ENCODE measurements around the gene SMYD3. TPM values are rescaled to one million over a fixed set of nuclear protein-coding genes. Genes with fewer than 3 reads are reported as not detected.

The SMYD3 gene
- total and polyA plus RNA-seq, 2 donors (not counting 3 experiments of a cell fraction or from before 2014, with no cell fraction given) = 16.0 to 32.1 TPM

GRCh38 chr1:245831518-245831917 is 675.6 kb downstream of the SMYD3 start:
- Histone ChIP-seq H3K79me2 (ENCODE audit: control insufficient read depth, insufficient read depth, low read length) (no peaks in the 10 kb centered on the region), H4K20me1 (replicated peaks; ENCODE audit: control insufficient read depth, extremely low read depth, insufficient read depth, low read length) (no peaks in the 10 kb centered on the region), H3K9me1 (replicated peaks; ENCODE audit: control insufficient read depth, extremely low read depth, insufficient read depth, low read length) (no peaks in the 10 kb centered on the region), H3K4me1 (ENCODE audit: control insufficient read depth, extremely low read depth, insufficient read depth, low read length) (no peaks in the 10 kb centered on the region), H2AFZ (ENCODE audit: low read depth, low read length) (no peak overlapping the region), H3K4me2 (ENCODE audit: insufficient read depth, low read length) (no peak overlapping the region), H3K27ac (ENCODE audit: insufficient read depth, low read depth, low read length) (no peak overlapping the region), H3K36me3 (ENCODE audit: control insufficient read depth in 2 of 2, extremely low read depth in 1 of 2, insufficient read depth in 2 of 2, low read length in 2 of 2) (no peaks in the 10 kb centered on the region), H3K9me3 (replicated peaks; ENCODE audit: control insufficient read depth, insufficient read depth, low read length) (no peaks in the 10 kb centered on the region), H3K27me3 (ENCODE audit: control insufficient read depth in 2 of 2, insufficient read depth in 2 of 2, low read length in 2 of 2) (no peaks in the 10 kb centered on the region), H3K9ac (replicated peaks; ENCODE audit: extremely low read depth, insufficient read depth, low read length) (no peak overlapping the region), H3K4me3 (replicated peaks in 1 of 3; ENCODE audit: insufficient read depth in 1 of 3, low read depth in 1 of 3, low read length in 3 of 3) (no peak overlapping the region)
- dilution Hi-C loops (cut with MboI; ENCODE audit: extremely low pct_ligation_motif_present, low sequenced_read_pairs) (no loop called here), intact Hi-C loops (cut with micrococcal nuclease) (no loop called here)
- DNase-seq (ENCODE audit: low read depth, low spot score) (no peak), FAIRE-seq (no peak)
- no TSS peak for BruUV-seq (replicated peaks)
- no peak for TF ChIP-seq MAX (IDR thresholded peaks at IDR 0.05; ENCODE audit: insufficient read depth, insufficient read length)
- no peak for TF ChIP-seq CTCF (IDR thresholded peaks at IDR 0.05; ENCODE audit: extremely low read depth in 1 of 2, insufficient read depth in 1 of 2, low read depth in 1 of 2, low read length in 2 of 2)
- no peak for TF ChIP-seq EZH2 (IDR thresholded peaks at IDR 0.05; ENCODE audit: borderline replicate concordance, low read depth, low read length, severe bottlenecking)
- no peak for TF ChIP-seq MYC (IDR thresholded peaks at IDR 0.05; ENCODE audit: low read depth, low read length)
- no peak for TF ChIP-seq FOS (IDR thresholded peaks at IDR 0.05; ENCODE audit: borderline replicate concordance, insufficient read depth, low read length)
- no peak for TF ChIP-seq POLR2AphosphoS5 (IDR thresholded peaks at IDR 0.05; ENCODE audit: insufficient read depth, low read depth, low read length)
- no peak for TF ChIP-seq GATA2 (IDR thresholded peaks at IDR 0.05; ENCODE audit: insufficient read depth, insufficient read length, low read depth, low read length)
- TF ChIP-seq JUN (IDR thresholded peaks at IDR 0.05; ENCODE audit: borderline replicate concordance, insufficient read depth, insufficient read length, low read depth) = no peak
- no peak for TF ChIP-seq POLR2A (IDR thresholded peaks at IDR 0.05; ENCODE audit: low read depth, low read length)
- ChIA-PET CTCF (no interaction called here), POLR2A (no interaction called here)
